ENCODE results near the gene RPL23.

DNA sequence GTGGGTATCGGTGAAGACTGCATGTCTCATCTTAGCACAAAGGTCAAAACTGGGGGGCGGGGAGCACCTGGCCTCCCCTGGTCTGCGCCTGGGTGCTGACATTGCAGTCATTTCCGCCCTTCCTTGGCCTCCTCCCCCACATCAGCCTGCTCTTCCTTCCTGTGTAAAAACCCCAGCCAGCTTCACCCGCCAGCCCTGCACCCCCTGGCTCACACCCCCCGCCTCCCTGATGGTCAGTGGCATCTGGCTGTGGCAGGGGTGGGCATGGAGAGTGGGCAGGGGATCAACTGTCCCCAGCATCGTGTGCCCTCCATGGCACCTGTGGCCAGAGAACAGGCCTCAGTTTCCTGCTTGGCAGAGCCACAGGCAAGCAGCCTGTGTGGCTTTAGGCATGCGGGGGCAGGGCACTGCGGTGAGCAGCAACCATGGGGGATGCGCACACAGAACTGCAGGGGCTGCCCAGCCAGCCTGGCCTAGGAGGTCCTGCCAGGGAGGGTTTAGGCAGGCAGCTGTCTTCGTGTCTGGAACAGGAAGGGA is 45.4 kb upstream of the RPL23 start:
- TF ChIP-seq POLR2AphosphoS5 (IDR thresholded peaks at IDR 0.05; ENCODE audit: low read depth, low read length) (no peak), POLR2A (IDR thresholded peaks at IDR 0.05; ENCODE audit: low read depth, low read length) (peak; percentile 61), TAF1 (IDR thresholded peaks at IDR 0.05; ENCODE audit: low read depth, low read length) (peak; percentile 22; the same call in 1 of the 2 replicates)

Data from GM12891 (cell line).